H1 (cell line): ENCODE results near the gene PSMF1. TPM values are rescaled to one million over a fixed set of nuclear protein-coding genes. Genes with fewer than 3 reads are reported as not detected.

Experiments used
- CTCF ChIA-PET: fragments of 300-600 bp; sonication (Branson Sonifier 250); formaldehyde crosslinking; loops from one replicate; lab custom pipeline; 2021; ENCODE audit not compliant: partially characterized antibody; lab: Charles Lee
- POLR2A ChIA-PET: fragments of 300-600 bp; sonication (Branson Sonifier 250); formaldehyde crosslinking; loops from one replicate; lab custom pipeline; 2021; ENCODE audit warnings: inconsistent platforms; ENCODE audit not compliant: partially characterized antibody; lab: Charles Lee
- DNase-seq, 2 experiments: peaks; one replicate each; pipeline versions ENCODE4 v3.0.0 to v3.0.0-alpha.2; 2010 to 2022; ENCODE audit warnings: low spot score in 2 of 2, low read depth in 1 of 2, mixed read lengths in 1 of 2
- FAIRE-seq: peaks from 2 replicates; lab custom pipeline; 2011; peaks lifted over from hg19 to GRCh38; lab: Jason Lieb, UNC
- H2AFZ ChIP-seq: 2 replicates; pipeline ENCODE4 v1.8.1; 2012; ENCODE audit warnings: low read length, inconsistent platforms
- H2AK5ac ChIP-seq: 2 replicates; pipeline ENCODE4 v1.6.1; 2013; ENCODE audit warnings: low read depth, low read length
- H2BK120ac ChIP-seq: replicated peaks from 2 replicates; pipeline ENCODE3; 2013; ENCODE audit warnings: low read depth, low read length, inconsistent platforms
- H2BK12ac ChIP-seq: 2 replicates; pipeline ENCODE4 v1.6.1; 2013; ENCODE audit warnings: low read depth, low read length
- H2BK15ac ChIP-seq: 2 replicates; pipeline ENCODE4 v1.6.1; 2013; ENCODE audit warnings: low read length
- H2BK20ac ChIP-seq: 2 replicates; pipeline ENCODE4 v1.6.1; 2013; ENCODE audit warnings: low read length
- H2BK5ac ChIP-seq: 2 replicates; pipeline ENCODE4 v1.6.1; 2013; ENCODE audit warnings: low read depth, low read length
- H3K14ac ChIP-seq: 2 replicates; pipeline ENCODE4 v1.6.1; 2013; ENCODE audit warnings: inconsistent platforms; ENCODE audit not compliant: insufficient read length
- H3K18ac ChIP-seq: 2 replicates; pipeline ENCODE4 v1.6.1; 2013; ENCODE audit warnings: low read length; ENCODE audit errors: extremely low read depth
- H3K23ac ChIP-seq: 2 replicates; pipeline ENCODE4 v1.6.1; 2013; ENCODE audit warnings: inconsistent platforms; ENCODE audit not compliant: insufficient read length
- H3K23me2 ChIP-seq: 2 replicates; pipeline ENCODE4 v1.6.1; 2013; ENCODE audit warnings: low read depth, low read length
- H3K27ac ChIP-seq: 2 replicates; pipeline ENCODE4 v1.6.1; 2011; ENCODE audit warnings: low read depth, low read length, inconsistent platforms
- H3K27me3 ChIP-seq, 4 experiments: replicated peaks in 1 of 4; 1 replicate in 1 of 4; 2 replicates in 3 of 4; pipeline versions ENCODE4 v1.6.1 to v1.8.1; 2011 to 2013; ENCODE audit warnings: low read length in 3 of 4, mild to moderate bottlenecking in 3 of 4, inconsistent platforms in 2 of 4, mixed read lengths in 2 of 4, moderate library complexity in 1 of 4; ENCODE audit not compliant: control insufficient read depth in 3 of 4, insufficient read depth in 3 of 4; ENCODE audit errors: extremely low read depth in 1 of 4
- H3K36me3 ChIP-seq, 4 experiments: 2 replicates each; pipeline versions ENCODE4 v1.6.1 to v1.8.1; 2011 to 2013; ENCODE audit warnings: mild to moderate bottlenecking in 4 of 4, low read length in 3 of 4, moderate library complexity in 2 of 4, control low read depth in 1 of 4, inconsistent platforms in 1 of 4; ENCODE audit not compliant: insufficient read depth in 4 of 4, control insufficient read depth in 2 of 4
- H3K4ac ChIP-seq: replicated peaks from 2 replicates; pipeline ENCODE3; 2013; ENCODE audit warnings: low read length, low read depth, mixed read lengths, inconsistent platforms; ENCODE audit not compliant: insufficient read length
- H3K4me1 ChIP-seq, 4 experiments: replicated peaks in 1 of 4; 1 replicate in 1 of 4; 2 replicates in 3 of 4; pipeline versions ENCODE4 v1.6.1 to v1.8.1; 2011 to 2013; ENCODE audit warnings: low read length in 3 of 4, inconsistent platforms in 2 of 4, mixed read lengths in 1 of 4; ENCODE audit not compliant: insufficient read depth in 4 of 4, control insufficient read depth in 3 of 4
- H3K4me2 ChIP-seq, 2 experiments: 2 replicates each; pipeline versions ENCODE4 v1.6.1 to v1.8.1; 2011 to 2013; ENCODE audit warnings: low read depth in 2 of 2, low read length in 2 of 2, control low read depth in 1 of 2, inconsistent platforms in 1 of 2, mild to moderate bottlenecking in 1 of 2; ENCODE audit not compliant: insufficient read depth in 1 of 2
- H3K4me3 ChIP-seq, 4 experiments: fragments of 200-600, 300-600 bp in 1 of 4; sonication (generic), shearing (Covaris generic), sonication (Bioruptor Twin) in 1 of 4; 2 replicates each; pipeline versions ENCODE4 v1.5.1 to v1.8.1; 2011 to 2016; ENCODE audit warnings: low read length in 4 of 4, low read depth in 3 of 4, control low read depth in 2 of 4, inconsistent platforms in 2 of 4, mild to moderate bottlenecking in 2 of 4, mixed read lengths in 1 of 4, moderate library complexity in 1 of 4; ENCODE audit not compliant: insufficient read depth in 2 of 4; ENCODE audit errors: extremely low read depth in 1 of 4
- H3K56ac ChIP-seq: replicated peaks from 2 replicates; pipeline ENCODE3; 2013; ENCODE audit warnings: low read depth, mild to moderate bottlenecking, mixed read lengths, low read length, inconsistent platforms; ENCODE audit not compliant: insufficient read length
- H3K79me1 ChIP-seq: 2 replicates; pipeline ENCODE4 v1.6.1; 2013; ENCODE audit warnings: low read depth, low read length, control low read depth
- H3K79me2 ChIP-seq, 2 experiments: 2 replicates each; pipeline versions ENCODE4 v1.6.1 to v1.8.1; 2012 to 2013; ENCODE audit warnings: low read length in 2 of 2, mild to moderate bottlenecking in 2 of 2, inconsistent platforms in 1 of 2; ENCODE audit not compliant: insufficient read depth in 2 of 2, control insufficient read depth in 1 of 2
- H3K9ac ChIP-seq, 4 experiments: replicated peaks in 1 of 4; 1 replicate in 1 of 4; 2 replicates in 3 of 4; pipeline versions ENCODE4 v1.6.1 to v1.8.1; 2011 to 2013; ENCODE audit warnings: low read depth in 3 of 4, low read length in 3 of 4, control low read depth in 2 of 4, mild to moderate bottlenecking in 2 of 4, moderate library complexity in 2 of 4, inconsistent platforms in 1 of 4; ENCODE audit errors: extremely low read depth in 1 of 4
- H3K9me3 ChIP-seq, 2 experiments: 2 replicates each; pipeline versions ENCODE4 v1.6.1 to v1.8.1; 2012 to 2013; ENCODE audit warnings: mild to moderate bottlenecking in 2 of 2, moderate library complexity in 2 of 2, control low read depth in 1 of 2, inconsistent platforms in 1 of 2, low read depth in 1 of 2, low read length in 1 of 2, mixed read lengths in 1 of 2; ENCODE audit not compliant: insufficient read depth in 2 of 2
- H4K20me1 ChIP-seq, 2 experiments: replicated peaks in 1 of 2; 2 replicates each; pipeline versions ENCODE3 to v1.8.1; 2011 to 2013; ENCODE audit warnings: inconsistent platforms in 2 of 2, low read length in 2 of 2, mild to moderate bottlenecking in 1 of 2; ENCODE audit not compliant: insufficient read depth in 2 of 2, control insufficient read depth in 1 of 2
- H4K5ac ChIP-seq: 2 replicates; pipeline ENCODE4 v1.6.1; 2013; ENCODE audit warnings: low read length, low read depth, mixed read lengths, inconsistent platforms; ENCODE audit not compliant: insufficient read length
- H4K8ac ChIP-seq: 2 replicates; pipeline ENCODE4 v1.8.0; 2013; ENCODE audit warnings: mild to moderate bottlenecking, moderate library complexity, low read length, inconsistent platforms; ENCODE audit not compliant: insufficient read depth; ENCODE audit errors: extremely low read depth
- H4K91ac ChIP-seq: replicated peaks from 2 replicates; pipeline ENCODE3; 2013; ENCODE audit warnings: low read length, mixed read lengths, inconsistent platforms; ENCODE audit not compliant: insufficient read length
- BCL11A ChIP-seq, 2 experiments: IDR thresholded peaks; one replicate each; pipeline ENCODE4 v1.6.1; 2011; ENCODE audit warnings: low read depth in 2 of 2, low read length in 2 of 2, mild to moderate bottlenecking in 2 of 2
- CEBPB ChIP-seq: IDR thresholded peaks from 2 replicates; pipeline ENCODE4 v1.6.1; 2012; ENCODE audit warnings: low read depth, low read length
- CHD1 ChIP-seq: IDR thresholded peaks from 2 replicates; pipeline ENCODE4 v1.6.1; 2012; ENCODE audit warnings: low read depth, low read length, improper control_type of control experiment
- EGR1 ChIP-seq: IDR thresholded peaks from 2 replicates; pipeline ENCODE4 v1.6.1; 2011; ENCODE audit warnings: low read depth, low read length, borderline replicate concordance
- KDM1A ChIP-seq: fragments of 200-600, 300-600 bp; sonication (generic); IDR thresholded peaks from 2 replicates; pipeline ENCODE4 v1.7.1; 2016; ENCODE audit warnings: mild to moderate bottlenecking, low read length, borderline replicate concordance
- KDM5A ChIP-seq: fragments of 200-600 bp; IDR thresholded peaks from 2 replicates; pipeline ENCODE4 v1.7.1; 2012; ENCODE audit warnings: mild to moderate bottlenecking, low read length, inconsistent platforms, mixed read lengths
- NANOG ChIP-seq: IDR thresholded peaks from 2 replicates; pipeline ENCODE4 v1.6.1; 2011; ENCODE audit warnings: low read length, low read depth, mild to moderate bottlenecking, inconsistent platforms; ENCODE audit not compliant: insufficient read depth, poor library complexity, severe bottlenecking
- POU5F1 ChIP-seq: IDR thresholded peaks from 2 replicates; pipeline ENCODE4 v1.6.1; 2011; ENCODE audit warnings: low read depth, mild to moderate bottlenecking, low read length, moderate library complexity
- RAD21 ChIP-seq, 2 experiments: IDR thresholded peaks in 1 of 2; conservative IDR thresholded peaks in 1 of 2; 2 replicates each; pipeline ENCODE4 v1.6.1; 2011; ENCODE audit warnings: low read depth in 2 of 2, low read length in 2 of 2, improper control_type of control experiment in 1 of 2, inconsistent platforms in 1 of 2, mild to moderate bottlenecking in 1 of 2, moderate library complexity in 1 of 2
- SAP30 ChIP-seq: fragments of 300-600 bp; sonication (generic); IDR thresholded peaks from 2 replicates; pipeline ENCODE4 v1.7.1; 2012; ENCODE audit warnings: low read length, moderate library complexity, mild to moderate bottlenecking, inconsistent platforms; ENCODE audit not compliant: insufficient read depth, insufficient replicate concordance
- SRF ChIP-seq: IDR thresholded peaks from 2 replicates; pipeline ENCODE4 v1.6.1; 2011; ENCODE audit warnings: mild to moderate bottlenecking, low read depth, low read length, moderate library complexity
- SUZ12 ChIP-seq: fragments of 200-600 bp; sonication (generic); IDR thresholded peaks from 2 replicates; pipeline ENCODE4 v1.6.1; 2012; ENCODE audit warnings: mild to moderate bottlenecking, inconsistent platforms, low read length, moderate library complexity, mixed read lengths
- TAF1 ChIP-seq: IDR thresholded peaks from 2 replicates; pipeline ENCODE4 v1.6.1; 2011; ENCODE audit warnings: mild to moderate bottlenecking, low read depth, low read length
- TAF7 ChIP-seq: optimal IDR thresholded peaks from 2 replicates; pipeline ENCODE3; 2011; ENCODE audit warnings: low read depth, mild to moderate bottlenecking, inconsistent platforms, low read length, moderate library complexity, borderline replicate concordance
- WGBS, 2 experiments: shearing (Covaris generic) in 1 of 2; methylation state at CpG; one replicate each; pipeline versions ENCODE4 v1.1.6 to v1.1.7; 2013 to 2015; ENCODE audit warnings: low lambda C conversion rate in 2 of 2, mixed read lengths in 2 of 2, inconsistent platforms in 1 of 2, low coverage in 1 of 2, missing lambda C conversion rate in 1 of 2; ENCODE audit not compliant: insufficient replicate concordance in 2 of 2, insufficient coverage in 1 of 2, insufficient read length in 1 of 2; ENCODE audit errors: extremely low coverage in 1 of 2, missing lambda C conversion rate in 1 of 2; 5-methylcytosine and 5-hydroxymethylcytosine counted together
- polyA plus RNA-seq, 7 experiments: library from polyadenylated mRNA; depleted of rRNA in 3 of 7; stranded (reverse) in 5 of 7; unstranded in 2 of 7; fragments of >200 nt in 5 of 7; fragments of 200-250 nt in 2 of 7; gene quantifications; 1 replicate in 5 of 7; 2 replicates in 1 of 7; 4 replicates in 1 of 7; pipeline versions ENCODE4 v1.2.1 to v1.2.3, GENCODE V29; 2011 to 2013; ENCODE audit warnings: missing spikeins in 2 of 7, mixed read lengths in 2 of 7
- total RNA-seq: library from RNA; stranded (reverse); fragmentation: NEBNext Ultra II Directional; extraction: Animal tissue kit (Norgen Biotek cat#: 25700); gene quantifications from 2 replicates; pipeline ENCODE4 v1.2.1, GENCODE V29; 2021

The PSMF1 gene
- total and polyA plus RNA-seq, 2 of the 8 experiments (the other 6 are each of a cell fraction or from before 2014, with no cell fraction given): 106 to 159 TPM

DNA sequence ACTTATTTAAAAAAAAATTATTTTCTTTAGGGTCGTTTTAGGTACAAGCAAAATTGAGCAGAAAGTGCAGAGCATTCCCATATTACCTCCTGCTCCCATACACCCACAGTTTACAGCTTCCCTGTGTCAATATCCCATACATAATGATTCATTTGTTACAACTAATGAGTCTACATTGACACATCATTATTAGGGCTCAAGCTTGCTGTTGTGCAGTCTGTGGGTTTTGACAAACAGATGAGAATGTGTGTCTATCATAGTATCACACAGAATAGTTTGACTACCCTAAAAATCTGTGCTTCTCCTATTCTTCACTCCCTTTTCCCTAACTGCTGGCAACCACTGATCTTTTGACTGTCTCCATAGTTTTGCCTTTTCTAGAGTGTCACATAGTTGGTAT is 9.4 kb downstream of the PSMF1 start:
- H4K91ac ChIP-seq: no peak overlapping the region
- H3K9ac ChIP-seq: no peak overlapping the region
- H2AK5ac ChIP-seq: no peak overlapping the region
- DNase-seq: no peak
- no peak overlapping the region for H2BK15ac ChIP-seq
- ChIA-PET POLR2A (interaction anchor here (0.8 to 1.1 kb wide), 3 partner anchors 19 to 32 kb away, joined by 3 to 4 read pairs (median 3); no protein-coding TSS in a partner anchor), CTCF (no interaction called here)
- no peak overlapping the region for H3K18ac ChIP-seq
- WGBS, 2 experiments: 81% methylated on average over 1 of the region's 1 CpG; no CpG with 5 or more reads in 1 of the 2 experiments
- H2AFZ ChIP-seq: no peak overlapping the region
- H4K20me1 ChIP-seq: peaks cover 0 to 8% of the 10 kb centered on the region in 2 experiments
- H3K14ac ChIP-seq: no peak overlapping the region
- H3K23me2 ChIP-seq: no peaks in the 10 kb centered on the region
- no peak overlapping the region for H4K5ac ChIP-seq
- FAIRE-seq: no peak
- H2BK12ac ChIP-seq: no peak overlapping the region
- no peak overlapping the region for H3K4me3 ChIP-seq
- no peak overlapping the region for H2BK5ac ChIP-seq
- H2BK120ac ChIP-seq: no peak overlapping the region
- no peak overlapping the region for H3K4ac ChIP-seq
- H3K27ac ChIP-seq: no peak overlapping the region
- no peak overlapping the region for H2BK20ac ChIP-seq
- H3K79me1 ChIP-seq: no peaks in the 10 kb centered on the region; the same call in none of the 2 replicates
- no peaks in the 10 kb centered on the region for H3K9me3 ChIP-seq
- H3K27me3 ChIP-seq: no peaks in the 10 kb centered on the region
- no peak overlapping the region for H4K8ac ChIP-seq
- H3K36me3 ChIP-seq: peaks cover 18 to 50% (median 42%) of the 10 kb centered on the region in 4 experiments
- no peak overlapping the region for H3K23ac ChIP-seq
- no peak for TF ChIP-seq SAP30
- TF ChIP-seq CHD1: no peak
- no peak for TF ChIP-seq KDM1A
- no peak for TF ChIP-seq KDM5A
- no peak for TF ChIP-seq TAF1
- TF ChIP-seq NANOG: no peak
- no peak for TF ChIP-seq CEBPB
- TF ChIP-seq POU5F1: no peak
- TF ChIP-seq SUZ12: no peak
- TF ChIP-seq BCL11A (IDR thresholded peaks at IDR 0.05; ENCODE audit: low read depth in 2 of 2, low read length in 2 of 2): no peak
- TF ChIP-seq RAD21 (IDR thresholded peaks at IDR 0.05 in 1 of 2, conservative IDR thresholded peaks at IDR 0.05 in 1 of 2; ENCODE audit: low read depth in 2 of 2, low read length in 2 of 2): no peak
- TF ChIP-seq TAF7: no peak
- TF ChIP-seq EGR1: no peak
- TF ChIP-seq SRF: no peak
- no peaks in the 10 kb centered on the region for H3K4me1 ChIP-seq
- H3K56ac ChIP-seq: no peak overlapping the region
- no peak overlapping the region for H3K4me2 ChIP-seq
- peaks cover 0 to 28% of the 10 kb centered on the region in 2 experiments; a peak in 2 of 4 replicates for H3K79me2 ChIP-seq
